Muscle of arm (tissue), 14 donors: Measurements from ENCODE around the gene DNAH7. TPM values are rescaled to one million over a fixed set of nuclear protein-coding genes. Genes with fewer than 3 reads are reported as not detected.
"Not testable (repeated sequence)": the region's sequence is repeated elsewhere in the genome, so short reads cannot be mapped to it uniquely, and the experiment has no call there.

Experiments used
- DNase-seq: peaks from one replicate; pipeline ENCODE4 v3.0.0-alpha.2; 2013
- long read RNA-seq, 11 donors: transcript quantifications; one replicate each; lab custom pipeline, GENCODE V29; 2026
- polyA plus RNA-seq, 12 donors: library from polyadenylated mRNA; unstranded; fragments of 120-200 nt; gene quantifications; one replicate each; pipeline ENCODE4 v1.2.1, GENCODE V29; 2013; ENCODE audit not compliant: insufficient read length in 12 of 12

The DNAH7 gene
- polyA plus RNA-seq, result under 1 TPM in 10 of 12 donors, not detected in 2; 0.12 to 0.71 (median 0.25) TPM
- long read RNA-seq, donor 1, result 0 reads
- long read RNA-seq, donor 2, result 0 reads
- long read RNA-seq, donor 3, result 0 reads
- long read RNA-seq, donor 4, result 0 reads
- long read RNA-seq, donor 5, result 0 reads
- long read RNA-seq, donor 6, result 0 reads
- long read RNA-seq, donor 7, result 0 reads
- long read RNA-seq, donor 8, result 0 reads
- long read RNA-seq, donor 9, result 0 reads
- long read RNA-seq, donor 10, result 0 reads
- long read RNA-seq, donor 11, result 0 reads

GRCh38 chr2:196068271-196069209 is at the start of gene DNAH7:
Gene DNAH7 (minus strand): TSS chr2:196068837. CDS start chr2:196068711, 126 bp downstream.
- peak; percentile 86 for DNase-seq

DNA sequence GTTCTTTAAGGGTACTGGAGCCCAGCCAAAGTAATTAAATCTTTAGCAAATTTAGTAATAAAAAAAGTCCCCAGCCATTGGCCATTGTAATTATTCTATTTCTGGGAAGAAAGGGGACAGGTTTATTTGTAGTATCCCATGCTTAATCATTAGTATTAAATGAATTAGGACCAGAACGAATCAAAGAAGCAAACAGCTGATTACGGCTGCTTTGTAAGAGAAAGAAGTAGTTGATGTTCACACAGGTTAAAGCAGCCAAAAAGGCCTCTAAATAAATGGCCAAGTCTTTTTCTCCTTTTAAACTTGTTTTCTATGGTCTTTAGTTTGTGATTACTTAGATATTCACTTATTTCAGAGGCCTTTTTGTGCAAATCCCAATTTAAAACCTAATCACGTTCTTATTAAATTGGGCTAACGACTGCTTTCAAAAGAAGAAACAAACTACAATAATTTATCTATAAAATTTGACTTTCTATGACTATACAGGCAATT is 48.6 kb upstream of the DNAH7 start:
- DNase-seq, result no peak

GRCh38 chr2:196113061-196113974 is 44.7 kb upstream of the DNAH7 start:
- DNase-seq, result no peak

DNA sequence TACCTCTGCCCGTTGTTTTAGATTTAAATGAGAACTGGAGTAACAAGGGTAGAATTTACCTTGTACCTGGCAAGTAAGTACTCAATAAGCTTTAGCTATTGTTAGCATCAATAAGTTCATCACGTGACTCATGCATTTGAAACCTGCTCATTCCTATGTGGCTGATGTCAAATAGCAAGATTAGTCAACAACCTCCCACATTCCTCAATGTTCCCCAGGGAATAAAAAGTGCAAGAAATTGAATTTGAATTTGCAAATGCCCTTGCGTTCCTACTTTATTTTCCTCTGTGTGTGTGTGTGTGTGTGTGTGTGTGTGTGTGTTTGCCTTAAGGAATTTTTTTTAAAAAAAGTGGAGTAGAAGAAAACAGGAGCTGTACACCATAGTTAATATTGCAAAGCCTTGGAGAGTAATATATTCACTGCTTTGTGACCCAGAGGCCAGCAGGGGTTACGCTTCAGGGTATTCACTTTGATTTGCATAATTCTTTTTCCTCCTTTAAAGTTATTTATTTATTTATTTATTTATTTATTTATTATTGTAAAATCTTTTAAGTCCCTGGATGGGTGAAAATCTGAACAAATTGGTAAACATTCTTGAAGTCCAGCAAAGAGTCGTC is 43.9 kb upstream of the DNAH7 start:
- DNase-seq, result no peak

DNA sequence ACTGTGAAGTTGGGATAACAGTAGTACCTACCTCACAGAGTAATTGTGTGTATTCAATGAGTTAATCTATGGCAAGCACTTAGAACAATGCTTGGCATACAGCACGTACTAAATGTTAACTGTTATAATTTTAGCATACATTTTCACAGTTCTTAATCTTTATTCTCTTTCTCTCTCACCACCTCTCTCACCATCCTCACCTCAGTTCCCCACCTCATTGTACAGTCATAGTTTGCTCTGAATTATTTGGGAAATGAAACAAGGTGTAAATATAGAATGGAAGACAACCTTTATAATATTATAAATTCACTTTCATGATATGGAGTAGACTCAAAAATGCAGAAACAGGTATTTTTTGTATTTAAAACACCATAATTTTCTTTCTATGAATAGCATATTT is 40.0 kb upstream of the DNAH7 start:
- DNase-seq, result no peak

GRCh38 chr2:196105951-196106350 is 37.3 kb upstream of the DNAH7 start:
- no peak for DNase-seq

DNA sequence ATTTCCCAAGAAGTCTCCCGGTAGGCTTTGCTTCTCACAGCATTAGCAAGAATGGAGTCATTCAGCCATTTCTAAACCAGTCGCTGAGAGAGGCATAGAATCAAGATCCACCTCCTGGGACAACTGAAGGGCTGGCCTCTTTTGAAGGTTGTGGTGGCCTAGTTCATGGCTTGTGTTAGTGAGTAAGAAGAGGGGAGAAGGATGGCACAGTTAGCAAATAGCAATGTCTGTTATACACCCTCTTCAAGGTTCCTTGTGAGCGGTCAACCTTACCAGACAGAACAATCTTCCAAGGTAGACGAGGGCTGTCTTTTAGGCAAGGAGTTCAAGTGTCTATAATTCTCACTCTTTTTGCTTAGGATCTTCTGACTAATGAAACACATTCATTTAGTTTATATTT is 35.4 kb upstream of the DNAH7 start:
- no peak for DNase-seq

- DNase-seq, result no peak
Observed at GRCh38 chr2:196103626-196104025, 35.0 kb upstream of the DNAH7 start.

GRCh38 chr2:196101325-196101991 is 32.8 kb upstream of the DNAH7 start:
- no peak for DNase-seq

DNA sequence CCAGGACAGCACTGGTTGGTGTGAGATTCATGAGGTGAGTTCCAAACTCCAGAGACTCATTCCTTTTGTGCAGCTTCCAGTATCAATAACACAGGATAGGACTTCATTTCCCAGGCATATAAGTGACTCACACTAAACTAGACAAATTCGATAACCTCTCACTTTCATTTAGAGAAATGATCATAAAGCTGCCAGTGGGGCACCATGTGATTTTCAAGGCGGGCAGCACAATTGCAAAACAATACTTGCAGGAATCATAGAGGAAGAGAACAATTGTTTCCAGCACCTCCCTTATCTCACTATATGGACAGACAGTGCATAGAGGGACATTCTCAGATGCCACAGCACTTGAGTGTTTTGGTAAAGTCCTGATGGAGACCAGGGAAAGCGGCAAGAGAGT is 31.3 kb upstream of the DNAH7 start:
- no peak for DNase-seq

GRCh38 chr2:196097864-196098660 is 29.4 kb upstream of the DNAH7 start:
- no peak for DNase-seq

- DNase-seq, result no peak
Observed at GRCh38 chr2:196096982-196097745, 28.5 kb upstream of the DNAH7 start.

- DNase-seq, result no peak
Observed at GRCh38 chr2:196096264-196096663, 27.6 kb upstream of the DNAH7 start.

DNA sequence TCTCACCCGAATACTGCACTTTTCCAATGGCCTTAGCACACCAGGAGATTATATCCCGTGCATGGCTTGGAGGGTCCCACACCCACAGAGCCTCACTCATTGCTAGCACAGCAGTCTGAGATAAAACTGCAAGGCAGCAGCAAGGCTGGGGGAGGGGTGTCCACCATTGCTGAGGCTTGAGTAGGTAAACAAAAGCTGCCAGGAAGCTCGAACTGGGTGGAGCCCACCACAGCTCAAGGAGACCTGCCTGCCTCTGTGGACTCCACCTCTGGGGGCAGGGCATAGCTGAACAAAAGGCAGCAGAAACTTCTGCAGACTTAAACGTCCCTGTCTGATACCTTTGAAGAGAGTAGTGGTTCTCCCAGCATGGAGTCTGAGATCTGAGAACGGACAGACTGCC is 20.8 kb upstream of the DNAH7 start:
- DNase-seq, result not testable (repeated sequence)

DNA sequence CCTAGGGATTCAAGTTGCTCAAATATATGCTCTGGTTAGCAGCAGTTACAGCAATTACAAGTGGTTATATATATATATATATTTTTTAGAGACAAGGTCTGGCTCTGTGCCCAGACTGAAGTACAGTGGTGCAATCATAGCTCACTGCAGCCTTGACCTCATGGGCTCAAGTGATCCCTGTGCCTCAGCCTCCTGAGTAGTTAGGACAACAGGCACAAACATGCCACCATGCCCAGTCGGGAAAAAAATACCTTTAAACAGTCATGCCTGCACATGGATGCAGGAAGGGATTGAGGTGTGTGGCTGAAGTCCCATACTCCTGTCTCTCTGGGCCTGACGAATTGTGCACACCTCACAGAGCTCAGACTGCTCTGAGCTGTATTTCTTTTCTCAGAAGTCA is 19.6 kb upstream of the DNAH7 start:
- DNase-seq, result no peak

GRCh38 chr2:196086517-196087368 is 18.1 kb upstream of the DNAH7 start:
- DNase-seq, result no peak

- no peak for DNase-seq
Observed at GRCh38 chr2:196083601-196084000, 15.0 kb upstream of the DNAH7 start.

- no peak for DNase-seq
Observed at GRCh38 chr2:196080526-196080925, 11.9 kb upstream of the DNAH7 start.
